Measurements from ENCODE around the gene ZYG11B.
"Not testable (repeated sequence)": the region's sequence is repeated elsewhere in the genome, so short reads cannot be mapped to it uniquely, and the experiment has no call there.

Gene ZYG11B

DNA sequence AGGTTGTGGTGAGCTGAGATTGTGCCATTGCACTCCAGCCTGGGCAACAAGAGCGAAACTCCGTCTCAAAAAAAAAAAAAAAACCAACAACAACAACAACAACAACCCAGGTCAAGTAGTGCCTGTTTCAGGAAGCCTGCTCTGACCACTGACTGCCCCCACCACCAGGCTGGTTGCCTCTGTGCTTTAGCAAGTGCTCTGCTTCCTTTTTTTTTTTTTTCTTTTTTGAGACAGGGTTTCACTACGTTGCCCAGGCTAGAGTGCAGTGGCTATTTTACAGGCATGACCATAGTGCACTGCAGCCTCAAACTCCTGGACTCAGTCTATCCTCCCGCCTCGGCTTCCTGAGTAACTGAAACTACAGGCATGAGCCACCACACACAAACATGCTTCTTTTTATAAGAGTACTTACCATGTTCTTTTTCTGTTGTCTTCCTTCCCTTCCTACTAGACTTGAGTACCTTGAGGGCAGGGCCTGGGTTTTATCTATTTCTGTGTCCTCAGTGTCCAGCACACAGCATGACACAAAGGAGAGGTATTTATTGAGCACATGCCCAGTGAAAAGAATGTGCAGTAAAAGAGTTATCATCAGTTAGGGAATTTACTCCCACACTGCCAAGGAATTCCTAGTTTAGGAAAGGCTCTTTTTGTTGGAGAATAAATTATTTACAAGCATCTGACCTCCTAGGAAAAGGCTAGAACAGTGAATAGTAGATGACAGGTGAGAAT lies 18.2 kb upstream of the ZYG11B start:
- DNase-seq: no peak

DNA sequence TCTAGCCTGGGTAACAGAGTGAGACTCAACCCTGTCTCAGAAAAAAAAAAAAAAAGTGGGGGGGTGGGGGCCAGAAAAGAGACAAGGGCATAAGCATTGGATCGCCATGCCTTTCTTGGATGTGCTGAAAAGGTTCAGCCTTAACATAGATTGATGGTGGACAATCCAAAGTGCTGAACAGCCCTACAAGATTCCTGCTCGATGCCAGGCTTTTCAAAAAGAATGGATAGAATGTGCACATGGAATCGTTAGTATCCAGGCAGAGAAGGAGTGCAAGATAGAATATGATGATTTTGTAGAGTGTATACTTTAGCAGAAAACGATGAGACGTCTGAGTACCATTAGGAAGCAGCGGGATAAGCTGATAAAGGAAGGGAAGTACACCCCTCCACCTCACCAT lies 17.2 kb upstream of the ZYG11B start:
- DNase-seq: no peak

DNA sequence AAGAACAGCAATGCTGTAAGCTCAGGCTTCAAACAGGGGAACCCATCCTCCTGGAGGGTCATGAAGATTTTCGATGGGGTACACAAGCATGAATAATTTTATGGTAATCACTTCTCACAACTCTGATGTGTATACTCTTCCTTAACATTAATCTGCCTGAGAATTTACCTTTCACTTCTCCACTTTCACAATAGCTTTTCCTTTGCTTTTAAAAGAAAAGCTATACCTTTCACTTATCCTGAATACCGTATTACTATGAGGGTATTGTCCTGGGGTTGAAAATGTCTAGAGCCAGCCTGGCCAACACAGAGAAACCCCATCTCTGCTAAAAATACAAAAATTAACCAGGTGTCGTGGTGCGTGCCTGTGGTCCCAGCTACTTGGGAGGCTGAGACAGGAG lies 12.7 kb upstream of the ZYG11B start:
- no peak for DNase-seq

DNA sequence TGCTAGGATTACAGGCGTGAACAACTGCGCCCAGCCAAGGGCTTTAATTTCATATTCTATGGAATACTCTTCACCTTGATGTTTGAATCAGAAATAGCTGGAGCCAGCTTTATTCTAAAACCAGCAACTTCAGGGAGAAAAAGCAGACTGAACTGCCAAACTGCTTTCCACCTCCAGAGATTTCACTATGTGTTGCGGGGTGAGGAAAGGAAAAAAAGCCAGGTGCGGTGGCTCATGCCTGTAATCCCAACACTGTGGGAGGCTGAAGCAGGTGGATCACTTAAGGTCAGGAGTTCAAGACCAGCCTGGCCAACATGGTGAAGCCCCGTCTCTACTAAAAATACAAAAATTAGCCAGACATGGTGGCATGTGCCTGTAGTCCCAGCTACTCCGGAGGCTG lies 11.0 kb upstream of the ZYG11B start:
- DNase-seq: not testable (repeated sequence)

DNA sequence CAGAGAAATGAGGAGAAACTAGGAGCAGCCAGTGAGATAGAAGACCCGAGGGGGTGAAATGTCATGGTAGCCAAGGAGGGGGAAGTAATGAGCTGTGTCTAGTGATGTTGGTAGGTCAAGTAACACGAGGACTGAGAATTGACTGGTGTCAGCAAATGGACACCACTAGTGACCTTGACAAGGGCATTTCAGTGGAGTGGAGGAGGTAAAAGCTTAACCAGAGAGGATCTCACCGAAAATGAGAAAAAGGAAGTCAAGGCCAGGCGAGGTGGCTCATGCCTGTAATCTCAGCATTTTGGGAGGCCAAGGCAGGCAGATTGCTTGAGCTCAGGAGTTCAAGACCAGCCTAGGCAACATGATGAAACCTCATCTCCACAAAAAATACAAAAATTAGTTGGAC lies 3.0 kb upstream of the ZYG11B start:
- DNase-seq: no peak

DNA sequence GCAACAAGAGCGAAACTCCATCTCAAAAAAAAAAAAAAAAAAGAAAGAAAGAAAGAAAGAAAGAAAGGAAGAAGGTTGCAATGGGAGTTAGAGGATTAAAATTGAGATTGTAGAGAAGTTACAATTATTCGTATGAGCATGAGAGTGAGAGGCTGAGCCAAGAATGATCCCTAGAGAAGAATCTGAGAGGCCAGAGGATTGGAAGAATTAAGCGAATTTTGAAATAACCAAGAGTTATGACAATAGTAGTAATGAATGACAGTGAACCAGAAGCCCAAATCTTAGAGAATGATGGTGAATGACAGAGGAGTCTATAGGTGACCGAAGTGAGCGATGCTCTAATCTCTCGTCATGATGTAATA lies 369 bp upstream of the ZYG11B start:
- DNase-seq: no peak

DNA sequence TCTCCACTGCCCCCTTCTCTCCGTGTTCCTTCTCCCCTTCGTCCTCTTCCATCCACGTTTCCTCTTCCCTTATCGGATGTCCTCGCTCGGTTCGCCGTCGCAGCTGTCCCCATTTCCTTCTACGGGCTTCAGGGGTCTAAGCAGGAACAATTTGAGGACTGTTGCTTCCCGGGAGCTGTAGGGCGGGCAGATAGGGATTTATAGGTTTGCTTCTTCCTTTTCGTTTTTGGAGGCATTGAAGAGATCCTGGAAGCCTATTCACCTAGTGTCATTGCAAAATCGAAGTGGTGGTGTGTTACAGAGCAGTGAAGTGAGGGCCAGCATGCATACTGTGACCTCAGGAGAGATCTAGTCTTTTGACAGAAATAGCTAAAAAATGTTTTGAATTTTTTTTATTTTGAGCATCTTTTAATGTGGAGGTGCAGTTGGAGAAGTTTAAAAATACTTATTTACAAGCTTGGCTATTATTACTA lies 897 bp downstream of the ZYG11B start:
- DNase-seq: no peak

DNA sequence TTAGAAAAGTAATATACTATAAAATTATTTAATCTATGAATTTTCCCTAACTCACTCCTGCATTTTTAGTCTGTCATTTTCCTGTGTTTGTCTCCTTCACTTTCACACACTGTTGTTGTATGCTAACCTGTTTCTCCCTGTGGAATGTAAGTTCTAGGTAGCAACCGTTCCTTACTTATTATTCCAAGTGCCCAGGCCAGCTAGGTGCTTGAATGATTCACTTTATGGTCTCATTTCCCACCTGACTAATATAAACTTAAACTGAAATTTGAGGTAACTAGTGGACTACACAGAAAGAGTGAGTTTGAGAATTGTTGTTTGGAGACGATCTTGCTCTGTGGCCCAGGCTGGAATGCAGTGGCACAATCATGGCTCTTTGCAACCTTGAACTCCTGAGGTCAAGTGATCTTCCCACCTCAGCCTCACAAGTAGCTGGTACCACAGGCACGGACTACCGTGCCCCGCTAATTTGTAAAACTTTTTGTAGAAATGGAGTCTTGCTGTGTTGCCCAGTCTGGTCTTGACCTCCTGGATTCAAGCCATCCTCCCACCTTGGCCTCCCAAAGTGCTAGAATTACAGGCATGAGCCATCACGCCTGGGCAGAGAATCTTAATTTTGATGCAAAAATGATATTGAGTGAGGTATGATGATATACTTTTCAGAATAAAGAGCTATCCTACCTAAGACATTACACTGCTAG lies 1.9 kb downstream of the ZYG11B start:
- DNase-seq: no peak

DNA sequence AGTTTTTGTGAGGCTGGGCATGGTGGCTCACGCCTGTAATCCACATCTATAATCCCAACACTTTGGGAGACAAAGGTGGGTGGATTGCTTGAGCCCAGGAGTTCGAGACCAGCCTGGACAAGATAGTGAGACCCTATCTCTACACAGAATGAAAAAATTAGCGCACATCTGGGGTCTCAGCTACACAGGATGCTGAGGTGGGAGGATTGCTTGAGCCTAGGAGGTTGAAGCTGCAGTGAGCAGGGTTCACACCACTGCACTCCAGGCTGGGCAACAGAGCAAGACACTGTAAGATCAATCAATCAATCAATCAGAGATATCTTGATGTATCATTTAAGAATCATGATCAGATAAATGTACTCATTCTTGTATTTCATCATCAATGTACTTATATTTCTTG lies 7.1 kb downstream of the ZYG11B start:
- DNase-seq: no peak

DNA sequence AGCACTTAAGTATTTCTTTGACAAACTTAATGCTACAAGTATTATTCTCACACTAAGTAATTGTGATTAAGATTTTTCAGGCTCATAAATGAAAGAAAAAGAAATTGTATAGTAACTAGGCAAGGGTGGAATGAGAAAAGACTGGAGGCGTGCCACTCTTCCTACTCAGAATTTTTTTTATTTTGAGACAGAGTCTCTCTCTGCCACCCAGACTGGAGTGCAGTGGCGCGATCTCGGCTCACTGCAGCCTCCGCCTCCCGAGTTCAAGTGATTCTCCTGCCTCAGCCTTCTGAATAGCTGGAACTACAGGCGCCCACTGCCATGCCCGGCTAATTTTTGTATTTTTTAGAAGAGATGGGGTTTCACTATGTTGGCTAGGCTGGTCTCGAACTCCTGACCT lies 9.1 kb downstream of the ZYG11B start:
- not testable (repeated sequence) for DNase-seq

DNA sequence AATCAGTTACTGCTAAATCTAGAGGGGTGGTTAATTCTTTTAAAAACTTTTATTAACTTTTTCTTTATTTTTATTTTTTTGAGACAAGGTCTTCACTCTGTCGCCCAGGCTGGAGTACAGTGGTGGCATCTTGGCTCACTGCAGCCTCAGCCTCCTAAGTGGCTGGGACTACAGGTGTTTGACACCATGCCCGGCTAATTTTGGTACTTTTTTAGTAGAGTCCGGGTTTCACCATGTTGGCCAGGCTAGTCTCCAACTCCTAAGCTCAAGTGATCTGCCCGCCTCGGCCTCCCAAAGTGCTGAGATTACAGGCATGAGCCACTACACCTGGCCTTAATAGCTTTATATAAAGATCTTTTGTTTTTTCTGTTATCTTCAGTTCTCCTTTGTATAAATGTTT lies 11.9 kb downstream of the ZYG11B start:
- no peak for DNase-seq

DNA sequence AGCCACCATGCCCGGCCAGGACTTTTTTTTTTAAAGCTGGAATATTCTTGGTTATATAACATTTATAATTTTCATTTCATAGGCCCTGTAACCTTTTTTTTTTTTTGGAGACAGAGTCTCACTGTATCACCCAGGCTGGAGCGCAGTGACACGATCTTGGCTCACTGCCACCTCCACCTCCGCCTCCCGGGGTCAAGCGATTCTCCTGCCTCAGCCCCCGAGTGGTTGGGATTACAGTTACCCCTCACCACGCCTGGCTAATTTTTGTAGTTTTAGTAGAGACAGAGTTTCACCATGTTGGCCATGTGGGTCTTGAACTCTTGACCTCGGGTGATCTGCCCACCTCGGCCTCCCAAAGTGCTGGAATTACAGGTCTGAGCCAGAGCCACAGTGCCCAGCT lies 12.6 kb downstream of the ZYG11B start:
- no peak for DNase-seq

DNA sequence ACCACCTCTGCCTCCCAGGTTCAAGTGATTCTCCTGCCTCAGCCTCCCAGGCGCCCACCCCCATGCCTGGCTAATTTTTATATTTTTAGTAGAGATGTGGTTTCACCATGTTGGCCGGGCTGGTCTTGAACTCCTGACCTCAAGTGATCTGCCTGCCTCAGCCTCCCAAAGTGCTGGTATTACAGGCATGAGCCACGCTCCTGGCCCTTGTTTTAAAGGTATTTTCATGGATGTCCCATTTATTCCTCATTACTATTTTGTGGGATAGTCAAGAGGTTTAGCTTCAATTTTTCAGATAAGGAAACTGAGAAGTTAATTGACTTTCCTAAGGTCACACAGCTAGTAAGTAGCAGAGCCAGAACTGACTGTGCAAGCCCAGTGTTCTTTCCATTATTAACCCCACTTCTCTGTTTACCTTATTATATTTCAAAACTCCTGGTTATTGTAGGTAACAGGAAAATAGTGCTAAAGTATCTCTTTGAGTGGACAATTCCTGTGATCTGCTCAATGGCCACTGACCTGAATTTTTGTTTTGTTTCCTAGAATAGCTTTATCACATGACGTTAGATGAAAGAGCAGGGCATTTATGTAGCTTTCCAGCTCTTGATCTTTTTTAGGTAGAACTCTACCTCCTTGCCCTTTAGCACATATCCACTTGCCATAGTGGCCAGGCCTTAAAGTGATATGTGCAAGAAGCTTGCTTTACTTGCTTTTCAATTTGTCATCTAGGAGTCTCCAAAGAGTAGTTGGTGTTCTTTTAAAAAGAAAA lies 13.6 kb downstream of the ZYG11B start:
- DNase-seq: no peak

DNA sequence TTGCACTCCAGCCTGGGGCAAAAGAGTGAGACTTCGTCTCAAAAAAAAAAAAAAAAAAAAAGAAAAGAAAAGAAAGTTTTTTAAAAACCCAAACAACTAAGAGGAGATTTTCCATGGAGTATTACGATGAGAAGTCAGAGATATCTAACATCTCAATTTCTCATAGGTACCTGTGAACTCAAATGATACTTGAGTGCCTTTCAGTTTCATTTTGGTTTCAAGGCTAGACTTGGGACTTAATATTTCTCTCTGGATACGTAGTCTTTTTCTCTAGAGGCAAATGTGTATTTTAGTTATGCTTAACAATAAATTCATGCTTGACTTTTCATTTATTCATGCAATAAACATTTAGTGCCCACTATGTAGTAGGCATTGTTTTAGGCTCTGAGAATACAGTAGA lies 15.0 kb downstream of the ZYG11B start:
- DNase-seq: no peak

DNA sequence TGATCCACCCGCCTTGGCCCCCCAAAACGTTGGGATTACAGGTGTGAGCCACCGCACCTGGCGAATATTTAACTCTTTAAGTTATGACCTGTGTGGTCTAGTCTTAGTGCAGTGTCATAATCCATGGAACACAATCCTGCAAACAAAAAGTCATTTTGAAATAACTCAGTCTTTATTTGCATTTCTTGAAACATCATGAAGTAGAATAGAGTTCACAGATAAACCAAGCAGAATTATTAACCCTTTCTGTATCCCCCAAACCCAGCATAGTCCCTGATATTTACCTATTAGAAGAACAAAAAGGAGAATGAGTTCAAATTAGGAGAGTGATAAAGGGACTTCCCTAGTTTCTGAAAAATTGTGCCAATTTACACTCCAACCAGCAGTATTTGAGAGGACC lies 19.9 kb downstream of the ZYG11B start:
- DNase-seq: no peak

DNA sequence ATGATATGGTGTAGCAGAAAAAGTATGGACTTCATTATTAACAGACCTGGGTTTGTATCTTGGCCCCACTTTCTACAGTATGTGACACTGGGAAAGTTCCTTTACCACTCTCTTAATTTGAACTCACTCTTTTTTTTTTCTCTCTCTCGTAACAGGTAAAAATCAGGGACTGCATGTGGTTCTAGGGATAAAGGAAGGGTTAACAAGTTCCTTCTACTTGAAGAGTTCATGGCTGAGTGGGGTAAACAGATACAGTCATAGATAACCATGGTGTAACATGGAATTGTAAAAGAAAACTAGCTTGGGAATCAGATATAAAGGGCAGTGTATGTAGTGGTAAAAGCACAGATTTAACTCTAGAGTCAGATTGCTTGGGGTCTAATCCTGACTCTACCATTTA lies 21.2 kb downstream of the ZYG11B start:
- no peak for DNase-seq

DNA sequence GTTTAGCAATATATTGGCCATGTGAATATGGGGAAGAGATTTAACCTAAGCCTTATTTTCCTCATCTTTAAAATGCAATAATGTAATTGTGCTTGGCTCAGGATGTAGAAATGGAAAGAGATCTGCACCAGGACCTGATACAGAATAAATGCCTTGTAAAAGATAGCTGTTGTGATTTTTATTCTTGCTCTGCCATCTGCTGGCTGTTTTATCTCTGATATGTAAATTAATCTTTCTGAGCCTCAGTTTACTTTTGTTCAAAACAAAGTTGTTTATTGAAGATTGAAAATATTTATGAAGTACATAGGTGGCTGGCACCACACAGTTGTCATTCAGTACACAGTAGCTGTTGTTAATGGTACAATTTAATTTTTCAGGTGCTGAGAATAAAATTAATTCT lies 21.9 kb downstream of the ZYG11B start:
- no peak for DNase-seq

DNA sequence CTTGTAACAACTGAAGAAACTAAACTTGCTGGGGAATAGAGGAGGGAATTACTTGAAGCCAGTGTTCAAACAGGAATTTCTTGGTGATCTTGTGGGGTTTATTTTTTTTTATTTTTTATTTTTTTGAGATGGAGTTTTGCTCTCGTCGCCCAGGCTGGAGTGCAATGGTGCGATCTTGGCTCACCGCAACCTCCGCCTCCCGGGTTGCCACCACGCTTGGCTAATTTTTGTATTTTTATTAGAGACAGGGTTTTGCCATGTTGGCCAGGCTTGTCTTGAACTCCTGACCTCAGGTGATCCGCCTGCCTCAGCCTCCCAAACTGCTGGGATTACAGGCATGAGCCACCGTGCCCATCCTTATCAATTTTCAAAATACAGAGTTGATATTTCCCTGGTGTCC lies 23.2 kb downstream of the ZYG11B start:
- DNase-seq: not testable (repeated sequence)

DNA sequence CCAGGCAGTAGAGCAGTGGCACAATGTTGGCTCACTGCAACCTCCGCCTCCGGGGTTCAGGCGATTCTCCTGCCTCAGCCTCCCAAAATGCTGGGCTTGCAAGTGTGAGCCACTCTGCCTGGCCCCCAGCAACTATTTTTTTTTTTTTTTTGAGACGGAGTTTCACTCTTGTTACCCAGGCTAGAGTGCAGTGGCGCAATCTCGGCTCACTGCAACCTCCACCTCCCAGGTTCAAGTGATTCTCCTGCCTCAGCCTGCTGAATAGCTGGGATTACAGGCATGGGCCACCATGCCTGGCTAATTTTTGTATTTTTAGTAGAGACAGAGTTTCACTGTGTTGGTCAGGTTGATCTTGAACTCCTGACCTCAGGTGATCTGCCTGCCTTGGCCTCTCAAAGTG lies 23.9 kb downstream of the ZYG11B start:
- not testable (repeated sequence) for DNase-seq

DNA sequence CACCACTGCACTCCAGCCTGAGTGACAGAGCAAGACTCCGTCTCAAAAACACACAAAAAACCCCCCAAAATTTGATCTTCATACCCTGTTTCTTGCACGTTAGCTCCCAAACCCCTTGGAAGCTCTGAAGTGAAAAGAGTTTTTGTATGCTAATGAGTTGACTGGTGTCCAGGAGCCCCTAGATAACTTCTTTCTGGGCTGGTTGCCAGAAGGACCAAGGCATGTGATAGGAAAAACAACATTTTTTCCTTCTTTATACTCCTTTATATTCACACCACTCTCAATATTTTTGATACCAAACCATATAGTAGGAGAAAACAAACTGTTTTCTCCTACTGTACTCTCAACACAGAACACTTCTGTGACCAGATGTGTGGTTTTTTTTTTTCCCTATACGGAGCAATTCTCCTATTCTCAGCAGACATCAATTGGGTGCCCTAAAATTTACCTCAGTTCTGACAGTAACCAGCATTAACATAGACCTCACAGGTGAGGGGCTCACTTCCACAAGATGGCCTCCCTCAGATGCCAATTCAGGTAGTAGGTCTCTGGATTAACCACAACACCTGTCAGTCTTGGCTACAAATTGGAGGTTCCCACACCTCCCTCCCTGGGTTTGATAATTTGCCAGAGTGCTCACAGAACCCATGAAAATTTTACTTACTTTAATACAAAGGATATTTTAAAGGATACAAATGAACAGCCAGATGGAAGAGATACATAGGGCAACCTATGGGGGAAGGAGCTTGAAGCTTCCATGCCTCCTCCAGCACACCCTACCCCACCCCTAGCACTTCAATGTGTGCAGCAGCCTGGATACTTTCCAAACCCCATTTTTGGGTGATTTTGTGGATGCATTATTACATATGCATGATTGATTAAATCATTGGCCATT lies 25.6 kb downstream of the ZYG11B start:
- DNase-seq: no peak

DNA sequence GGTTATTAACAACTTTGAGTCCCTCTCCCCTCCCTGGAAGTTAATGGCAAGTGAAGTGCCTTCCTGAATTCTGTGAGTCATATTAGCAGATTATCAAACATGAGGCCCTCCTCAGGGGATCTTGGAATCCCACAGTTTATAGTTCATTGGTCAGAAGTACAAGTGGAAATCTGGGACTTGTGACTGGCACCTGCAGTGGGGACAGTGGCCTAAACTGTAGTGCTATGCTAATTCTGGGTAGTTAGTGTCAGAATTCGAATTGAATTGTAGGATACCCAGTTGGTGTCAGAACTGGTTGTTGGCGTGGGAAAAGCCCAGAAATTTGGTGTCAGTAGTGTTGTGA lies 26.2 kb downstream of the ZYG11B start:
- DNase-seq: no peak

DNA sequence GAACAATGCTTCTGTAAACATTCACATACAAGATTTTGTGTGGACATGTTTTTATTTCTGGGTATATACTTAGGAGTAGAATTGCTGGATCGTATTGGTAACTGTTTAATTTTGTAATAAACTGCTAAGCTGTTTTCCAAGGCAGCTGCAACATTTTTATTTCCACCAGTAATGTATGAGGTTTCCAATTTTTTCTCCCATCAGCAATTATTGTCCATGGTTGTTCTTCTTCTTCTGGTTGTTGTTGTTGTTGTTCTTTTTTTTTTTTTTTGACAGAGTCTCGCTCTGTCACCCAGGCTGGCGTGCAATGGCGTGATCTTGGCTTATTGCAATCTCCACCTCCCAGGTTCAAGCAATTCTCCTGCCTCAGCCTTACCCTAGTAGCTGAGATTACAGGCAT lies 26.9 kb downstream of the ZYG11B start:
- DNase-seq: no peak

DNA sequence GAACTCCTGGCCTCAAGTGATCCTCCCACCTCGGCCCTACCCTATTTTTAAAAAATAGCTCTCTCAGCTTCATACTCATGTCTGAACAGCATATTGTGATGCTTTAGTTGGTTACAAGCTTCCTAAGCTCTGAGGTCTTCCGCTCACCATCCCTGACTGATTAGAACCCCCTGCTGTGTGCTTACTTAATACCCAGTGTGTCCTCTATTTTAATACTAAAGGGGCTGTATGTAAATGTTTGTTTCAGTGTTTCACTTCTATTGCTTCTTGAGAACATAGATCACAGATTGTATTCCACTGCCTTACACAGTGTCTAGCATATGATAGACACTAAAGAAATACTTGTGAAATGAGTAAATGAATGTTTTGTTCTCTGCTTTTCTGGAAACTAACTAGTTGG lies 29.8 kb downstream of the ZYG11B start:
- DNase-seq: no peak

Data from NCI-H526 treated with DMSO at 0.1 percent for 48 hours (cell line).